HCT116 (cell line): ENCODE measurements around the gene SLC44A4. TPM values are rescaled to one million over a fixed set of nuclear protein-coding genes. Genes with fewer than 3 reads are reported as not detected.

Experiments
- ATAC-seq: fragments of 200-7000 bp; cut with Tn5 transposase; 2 replicates; pipeline ENCODE4 v1.9.1; 2020; ENCODE audit warnings: mild to moderate bottlenecking, moderate library complexity
- BruUV-seq: library from RNA; stranded (reverse); fragments of 400-500 nt; replicated peaks from 2 replicates; lab custom pipeline; 2021; lab: Mats Ljungman, UMichigan
- CTCF ChIA-PET: fragments of 300-600 bp; sonication (Branson Sonifier 250); formaldehyde crosslinking; loops from one replicate; lab custom pipeline; 2021; ENCODE audit warnings: antibody characterized with exemption; lab: Charles Lee
- POLR2A ChIA-PET: fragments of 300-600, 350-600 bp; sonication (Branson Sonifier 250); formaldehyde crosslinking; loops from one replicate; lab custom pipeline; 2021; ENCODE audit warnings: antibody characterized with exemption; lab: Charles Lee
- RAD21 ChIA-PET, 2 experiments: fragments of 300-600 bp; sonication (Branson Sonifier 250); formaldehyde crosslinking; loops; one replicate each; lab custom pipeline; 2023; ENCODE audit warnings: low total read pairs in 2 of 2; ENCODE audit not compliant: uncharacterized antibody in 2 of 2, unreplicated experiment in 2 of 2, low non-redundant PET in 1 of 2; lab: Charles Lee
- DNase-seq: peaks from one replicate; pipeline ENCODE4 v3.0.0-alpha.2; 2010; ENCODE audit warnings: low read depth, low spot score
- H2AFZ ChIP-seq: fragments of 200-600 bp; shearing (Covaris generic), sonication (generic); 2 replicates; pipeline ENCODE4 v1.6.1; 2017; ENCODE audit warnings: low read depth, mixed run types, mixed read lengths, antibody characterized with exemption, low read length; ENCODE audit not compliant: poor library complexity, severe bottlenecking
- H3K27ac ChIP-seq: 2 replicates; pipeline ENCODE4 v1.5.1; 2012; ENCODE audit warnings: low read depth, low read length
- H3K27me3 ChIP-seq: fragments of 200-600 bp; sonication (generic); 2 replicates; pipeline ENCODE4 v1.6.1; 2016; ENCODE audit warnings: mixed run types, low read length, mixed read lengths; ENCODE audit not compliant: insufficient read depth
- H3K36me3 ChIP-seq, 2 experiments: fragments of 200-500 bp in 1 of 2; fragments of 200-600 bp in 1 of 2; sonication (Bioruptor generic) in 1 of 2; sonication (generic) in 1 of 2; 2 replicates each; pipeline versions ENCODE4 v1.5.1 to v1.6.1; 2014 to 2016; ENCODE audit warnings: low read length in 2 of 2, inconsistent platforms in 1 of 2, mixed read lengths in 1 of 2, mixed run types in 1 of 2; ENCODE audit not compliant: insufficient read depth in 2 of 2, control insufficient read depth in 1 of 2
- H3K4me1 ChIP-seq, 2 experiments: fragments of 200-600 bp in 1 of 2; sonication (generic) in 1 of 2; 2 replicates each; pipeline versions ENCODE4 v1.5.1 to v1.6.1; 2012 to 2017; ENCODE audit warnings: low read length in 2 of 2, inconsistent platforms in 1 of 2, mild to moderate bottlenecking in 1 of 2, mixed read lengths in 1 of 2, mixed run types in 1 of 2, moderate library complexity in 1 of 2; ENCODE audit not compliant: insufficient read depth in 2 of 2, control insufficient read depth in 1 of 2
- H3K4me2 ChIP-seq: fragments of 200-600 bp; sonication (generic); 2 replicates; pipeline ENCODE4 v1.6.1; 2017; ENCODE audit warnings: mixed run types, low read length, mixed read lengths
- H3K4me3 ChIP-seq, 2 experiments: fragments of 200-600 bp in 1 of 2; sonication (generic) in 1 of 2; replicated peaks in 1 of 2; 2 replicates each; pipeline ENCODE4 v1.5.1; 2011 to 2016; ENCODE audit warnings: low read length in 2 of 2, control low read depth in 1 of 2, low read depth in 1 of 2, mild to moderate bottlenecking in 1 of 2, mixed read lengths in 1 of 2, mixed run types in 1 of 2
- H3K79me2 ChIP-seq: fragments of 200-600 bp; sonication (generic); 2 replicates; pipeline ENCODE4 v1.6.1; 2017; ENCODE audit warnings: mild to moderate bottlenecking, mixed run types, low read length, moderate library complexity, mixed read lengths; ENCODE audit not compliant: insufficient read depth
- H3K9ac ChIP-seq: fragments of 200-600 bp; sonication (generic); 2 replicates; pipeline ENCODE4 v1.6.1; 2016; ENCODE audit warnings: low read length, mixed read lengths
- H3K9me2 ChIP-seq: fragments of 200-600 bp; sonication (generic), shearing (Covaris generic); 2 replicates; pipeline ENCODE4 v1.6.1; 2017; ENCODE audit warnings: mixed run types, mild to moderate bottlenecking, moderate library complexity; ENCODE audit not compliant: insufficient read depth
- H3K9me3 ChIP-seq, 2 experiments: fragments of 200-500 bp in 1 of 2; fragments of 200-600 bp in 1 of 2; sonication (Bioruptor generic) in 1 of 2; sonication (generic) in 1 of 2; 2 replicates each; pipeline ENCODE4 v1.6.1; 2014 to 2017; ENCODE audit warnings: low read length in 2 of 2, mixed read lengths in 2 of 2, inconsistent platforms in 1 of 2, low read depth in 1 of 2, mild to moderate bottlenecking in 1 of 2, mixed run types in 1 of 2, moderate library complexity in 1 of 2; ENCODE audit not compliant: control insufficient read depth in 1 of 2, insufficient read depth in 1 of 2
- H4K20me1 ChIP-seq: fragments of 200-600 bp; sonication (generic), shearing (Covaris generic); 2 replicates; pipeline ENCODE4 v1.6.1; 2017; ENCODE audit warnings: mixed run types, mild to moderate bottlenecking, moderate library complexity; ENCODE audit not compliant: insufficient read depth
- ATF3 ChIP-seq: IDR thresholded peaks from 2 replicates; pipeline ENCODE4 v1.6.1; 2012
- CBX3 ChIP-seq: IDR thresholded peaks from 2 replicates; pipeline ENCODE4 v1.6.1; 2012; ENCODE audit warnings: low read depth
- EGR1 ChIP-seq: IDR thresholded peaks from 2 replicates; pipeline ENCODE4 v1.6.1; 2012; ENCODE audit warnings: low read depth
- EZH2 ChIP-seq: fragments of 200-600 bp; sonication (generic); IDR thresholded peaks from 2 replicates; pipeline ENCODE4 v1.6.1; 2017; ENCODE audit warnings: antibody characterized with exemption, mixed run types
- EZH2phosphoT487 ChIP-seq: fragments of 200-600 bp; IDR thresholded peaks from 2 replicates; pipeline ENCODE4 v1.6.1; 2018; ENCODE audit warnings: antibody characterized with exemption, borderline replicate concordance
- FOSL1 ChIP-seq: IDR thresholded peaks from 2 replicates; pipeline ENCODE4 v1.6.1; 2012; ENCODE audit warnings: low read depth
- MAX ChIP-seq: IDR thresholded peaks from 2 replicates; pipeline ENCODE4 v1.6.1; 2012
- RAD21 ChIP-seq: IDR thresholded peaks from 2 replicates; pipeline ENCODE4 v1.6.1; 2012; ENCODE audit warnings: low read depth, mild to moderate bottlenecking
- REST ChIP-seq: IDR thresholded peaks from 2 replicates; pipeline ENCODE4 v1.6.1; 2012; ENCODE audit warnings: low read depth
- SIN3A ChIP-seq: IDR thresholded peaks from 2 replicates; pipeline ENCODE4 v1.6.1; 2012; ENCODE audit warnings: low read depth
- SP1 ChIP-seq: IDR thresholded peaks from 2 replicates; pipeline ENCODE4 v1.6.1; 2012; ENCODE audit warnings: low read depth
- SRF ChIP-seq: IDR thresholded peaks from 2 replicates; pipeline ENCODE4 v1.6.1; 2012; ENCODE audit warnings: low read depth
- TCF7L2 ChIP-seq: IDR thresholded peaks from 2 replicates; pipeline ENCODE4 v1.7.0; 2011; ENCODE audit warnings: borderline replicate concordance, inconsistent platforms; ENCODE audit not compliant: insufficient read depth, insufficient read length; ENCODE audit errors: extremely low read depth
- ZBTB33 ChIP-seq: IDR thresholded peaks from 2 replicates; pipeline ENCODE4 v1.6.1; 2011; ENCODE audit warnings: mild to moderate bottlenecking, low read length, moderate library complexity; ENCODE audit not compliant: insufficient replicate concordance; ENCODE audit errors: extremely low read depth
- ZFX ChIP-seq: fragments of 450-650 bp; IDR thresholded peaks from 2 replicates; pipeline ENCODE4 v1.6.1; 2017
- intact Hi-C: fragments of 100-400 bp; cut with micrococcal nuclease; formaldehyde crosslinking; loops from 2 replicates; pipeline ENCODE4 v1.10.0; 2022
- total RNA-seq: library from RNA; stranded (reverse); gene quantifications from one replicate; pipeline ENCODE4 v1.2.1, GENCODE V29; 2021; ENCODE audit not compliant: unreplicated experiment

SLC44A4 gene
- total RNA-seq, 1 experiment from 2014 or later = 0.74 TPM

- H3K27ac ChIP-seq = no peak overlapping the region
- H3K79me2 ChIP-seq = peaks cover 8% of the 10 kb centered on the region; the same call in 1 of the 2 replicates
- CTCF ChIA-PET = no interaction called here
- no peaks in the 10 kb centered on the region for H3K9me3 ChIP-seq
- DNase-seq = no peak
- TF ChIP-seq ATF3 (no peak), EZH2 (no peak), FOSL1 (no peak), TCF7L2 (no peak), EZH2phosphoT487 (no peak), EGR1 (no peak), SRF (no peak), RAD21 (no peak), SP1 (no peak), ZFX (no peak), ZBTB33 (no peak), SIN3A (no peak), CBX3 (no peak), MAX (no peak), REST (no peak)
- TF ChIP-seq, all 23 proteins: peak for 0
- no TSS peak for BruUV-seq
- no peak for ATAC-seq
- Histone ChIP-seq H3K4me3 (no peak overlapping the region), H2AFZ (no peak overlapping the region), H3K27me3 (no peaks in the 10 kb centered on the region), H3K4me1 (peaks cover 4 to 7% of the 10 kb centered on the region in 2 experiments), H3K36me3 (peaks cover 36 to 48% of the 10 kb centered on the region in 2 experiments), H3K9me2 (no peaks in the 10 kb centered on the region), H3K4me2 (no peak overlapping the region), H3K9ac (no peak overlapping the region), H4K20me1 (0 out of 2 replicates have a peak, but pooled peaks cover 5% of the 10 kb centered on the region)
- RAD21 ChIA-PET = no interaction called here
- POLR2A ChIA-PET = no interaction called here
- intact Hi-C loops = no loop called here
These were observed 14.0 kb upstream of the SLC44A4 start for GRCh38 chr6:31892821-31893220.
